Measurements from ENCODE around the gene BTBD2. TPM values are rescaled to one million over a fixed set of nuclear protein-coding genes. Genes with fewer than 3 reads are reported as not detected.

Gene BTBD2
- total and polyA plus RNA-seq, 4 donors, result 7.4 to 25.1 (median 20.2) TPM

DNA sequence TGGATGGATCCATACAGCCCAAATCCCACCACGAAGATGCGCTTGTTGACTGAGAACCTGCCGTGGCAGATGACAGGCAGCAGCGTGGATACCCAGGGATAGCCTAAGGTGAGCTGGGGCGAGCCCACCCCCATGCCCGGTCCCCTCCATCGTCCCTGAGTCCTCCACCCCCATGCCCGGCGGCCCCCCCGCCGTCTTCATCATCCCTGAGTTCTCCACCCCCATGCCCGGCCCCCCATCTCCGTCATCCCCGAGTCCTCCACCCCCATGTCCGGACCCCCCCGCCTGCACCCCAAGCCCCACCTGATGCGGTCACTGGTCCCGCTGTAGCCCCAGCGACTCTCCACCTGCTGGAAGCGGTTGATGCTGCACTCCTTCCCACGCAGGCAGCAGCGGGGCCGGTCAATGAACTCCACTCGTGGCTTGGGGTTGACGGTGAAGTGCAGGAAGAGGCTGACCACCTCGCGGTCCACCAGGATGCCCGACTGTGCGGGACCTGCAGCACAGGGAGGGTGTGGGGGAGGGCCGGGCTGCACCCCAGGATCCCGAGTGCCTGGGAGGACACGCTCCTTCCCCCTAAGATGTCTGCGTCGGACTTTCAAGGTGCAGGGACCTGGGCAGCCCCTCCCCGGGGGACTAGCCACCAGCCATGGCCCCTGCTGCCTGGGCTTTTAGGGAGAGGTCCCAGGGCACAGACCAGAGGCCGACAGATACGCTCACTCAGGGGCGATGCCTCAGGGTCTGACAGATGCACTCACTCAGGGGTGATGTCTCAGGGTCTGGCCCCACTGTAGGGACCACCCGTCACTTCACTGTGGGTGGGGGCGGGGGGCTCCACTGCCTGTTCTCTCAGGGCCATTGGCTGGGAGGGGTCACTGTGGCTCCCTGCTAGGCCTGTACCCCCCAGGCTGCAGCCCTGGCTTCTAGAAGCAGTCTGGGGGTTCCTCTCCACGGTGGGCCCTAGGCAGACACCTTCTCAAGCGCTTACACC, 28.0 kb downstream of the BTBD2 start:
- peaks cover 19 to 52% (median 23%) of the 10 kb centered on the region in 4 donors for H3K36me3 ChIP-seq (ENCODE audit: control insufficient read depth in 4 of 4, insufficient read depth in 3 of 4, low read depth in 1 of 4, low read length in 3 of 4)
- TF ChIP-seq NR2F2 (IDR thresholded peaks at IDR 0.05) (no peak), GABPA (IDR thresholded peaks at IDR 0.05 in 1 of 2, conservative IDR thresholded peaks at IDR 0.05 in 1 of 2) (no peak), EGR1 (IDR thresholded peaks at IDR 0.05; ENCODE audit: low read depth in 2 of 2) (no peak), HNF4G (IDR thresholded peaks at IDR 0.05) (no peak), SP1 (IDR thresholded peaks at IDR 0.05) (no peak), FOXA1 (IDR thresholded peaks at IDR 0.05) (no peak), JUND (IDR thresholded peaks at IDR 0.05) (no peak)
- TF ChIP-seq, protein P1, sequence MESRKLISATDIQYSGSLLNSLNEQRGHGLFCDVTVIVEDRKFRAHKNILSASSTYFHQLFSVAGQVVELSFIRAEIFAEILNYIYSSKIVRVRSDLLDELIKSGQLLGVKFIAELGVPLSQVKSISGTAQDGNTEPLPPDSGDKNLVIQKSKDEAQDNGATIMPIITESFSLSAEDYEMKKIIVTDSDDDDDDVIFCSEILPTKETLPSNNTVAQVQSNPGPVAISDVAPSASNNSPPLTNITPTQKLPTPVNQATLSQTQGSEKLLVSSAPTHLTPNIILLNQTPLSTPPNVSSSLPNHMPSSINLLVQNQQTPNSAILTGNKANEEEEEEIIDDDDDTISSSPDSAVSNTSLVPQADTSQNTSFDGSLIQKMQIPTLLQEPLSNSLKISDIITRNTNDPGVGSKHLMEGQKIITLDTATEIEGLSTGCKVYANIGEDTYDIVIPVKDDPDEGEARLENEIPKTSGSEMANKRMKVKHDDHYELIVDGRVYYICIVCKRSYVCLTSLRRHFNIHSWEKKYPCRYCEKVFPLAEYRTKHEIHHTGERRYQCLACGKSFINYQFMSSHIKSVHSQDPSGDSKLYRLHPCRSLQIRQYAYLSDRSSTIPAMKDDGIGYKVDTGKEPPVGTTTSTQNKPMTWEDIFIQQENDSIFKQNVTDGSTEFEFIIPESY (IDR thresholded peaks at IDR 0.05), result no peak
- DNase-seq (ENCODE audit: low spot score), result no peak

DNA sequence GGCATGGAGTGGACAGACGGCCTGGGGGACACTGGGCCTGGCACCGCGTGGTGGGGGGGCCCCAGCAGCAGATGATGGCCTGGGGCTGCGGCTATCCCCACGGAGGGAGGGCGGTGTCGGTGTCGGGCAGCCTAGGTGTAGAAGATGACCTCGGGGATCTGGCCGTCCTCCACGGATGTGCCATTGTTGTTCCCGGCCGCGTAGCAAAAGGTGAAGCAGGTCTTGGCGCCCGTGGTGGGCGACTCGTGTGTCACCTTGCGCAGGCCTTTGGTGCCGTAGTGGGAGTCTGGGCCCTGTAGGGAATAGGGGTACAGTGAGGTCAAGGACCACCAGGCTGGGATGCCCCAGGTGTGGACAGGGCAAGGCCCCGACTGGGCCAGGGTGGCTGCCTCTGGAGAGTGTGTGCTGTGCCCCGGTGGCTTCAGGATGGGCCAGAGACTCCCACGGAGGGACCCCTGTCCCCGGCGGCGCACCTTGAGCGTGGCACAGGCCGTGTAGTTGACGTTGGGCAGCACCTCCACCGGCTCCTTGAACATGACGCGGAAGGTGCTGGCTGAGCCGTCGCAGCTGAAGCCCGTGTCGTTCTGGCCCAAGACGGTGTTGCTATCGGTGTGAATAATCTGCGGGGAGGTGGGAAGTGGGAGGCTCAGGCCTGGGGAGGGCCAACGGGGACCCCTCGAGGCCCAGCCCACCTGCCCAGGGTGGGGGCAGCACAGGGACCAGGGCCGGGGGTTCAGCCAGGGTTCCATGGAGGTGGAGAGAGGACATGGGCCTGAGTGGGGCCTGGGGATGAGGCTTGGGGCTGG, 29.0 kb downstream of the BTBD2 start:
- DNase-seq (ENCODE audit: low spot score), result no peak
- 95% methylated on average over 42 of the region's 42 CpGs for WGBS

More for the DNA sequence above, 28.0 kb downstream of the BTBD2 start:
- Histone ChIP-seq H3K9me3 (ENCODE audit: control insufficient read depth in 4 of 4, low read length in 3 of 4) (no peaks in the 10 kb centered on the region), H3K27ac (ENCODE audit: low read depth in 1 of 2, low read length in 2 of 2) (no peak overlapping the region), H3K4me3 (ENCODE audit: low read depth in 1 of 3, low read length in 3 of 3) (no peak overlapping the region), H3K9ac (ENCODE audit: low read depth in 1 of 2, low read length in 2 of 2) (no peak overlapping the region), H3K4me1 (ENCODE audit: control insufficient read depth in 4 of 4, insufficient read depth in 4 of 4, low read length in 3 of 4) (no peaks in the 10 kb centered on the region), H3K27me3 (ENCODE audit: control insufficient read depth in 4 of 4, insufficient read depth in 4 of 4, low read length in 3 of 4) (no peaks in the 10 kb centered on the region)
- WGBS, result 90% methylated on average over 42 of the region's 42 CpGs

More for the DNA sequence above, 29.0 kb downstream of the BTBD2 start:
- no peak for TF ChIP-seq HNF4A (conservative IDR thresholded peaks at IDR 0.05)
- no peak for TF ChIP-seq FOXA1 (IDR thresholded peaks at IDR 0.05)
- no peak for TF ChIP-seq GABPA (IDR thresholded peaks at IDR 0.05 in 1 of 2, conservative IDR thresholded peaks at IDR 0.05 in 1 of 2)
- no peak for TF ChIP-seq HNF4G (IDR thresholded peaks at IDR 0.05)
- no peak for TF ChIP-seq SP1 (IDR thresholded peaks at IDR 0.05)
- no peak for TF ChIP-seq CTCF (IDR thresholded peaks at IDR 0.05; ENCODE audit: low read depth, low read length, missing input control)
- TF ChIP-seq, protein P2, sequence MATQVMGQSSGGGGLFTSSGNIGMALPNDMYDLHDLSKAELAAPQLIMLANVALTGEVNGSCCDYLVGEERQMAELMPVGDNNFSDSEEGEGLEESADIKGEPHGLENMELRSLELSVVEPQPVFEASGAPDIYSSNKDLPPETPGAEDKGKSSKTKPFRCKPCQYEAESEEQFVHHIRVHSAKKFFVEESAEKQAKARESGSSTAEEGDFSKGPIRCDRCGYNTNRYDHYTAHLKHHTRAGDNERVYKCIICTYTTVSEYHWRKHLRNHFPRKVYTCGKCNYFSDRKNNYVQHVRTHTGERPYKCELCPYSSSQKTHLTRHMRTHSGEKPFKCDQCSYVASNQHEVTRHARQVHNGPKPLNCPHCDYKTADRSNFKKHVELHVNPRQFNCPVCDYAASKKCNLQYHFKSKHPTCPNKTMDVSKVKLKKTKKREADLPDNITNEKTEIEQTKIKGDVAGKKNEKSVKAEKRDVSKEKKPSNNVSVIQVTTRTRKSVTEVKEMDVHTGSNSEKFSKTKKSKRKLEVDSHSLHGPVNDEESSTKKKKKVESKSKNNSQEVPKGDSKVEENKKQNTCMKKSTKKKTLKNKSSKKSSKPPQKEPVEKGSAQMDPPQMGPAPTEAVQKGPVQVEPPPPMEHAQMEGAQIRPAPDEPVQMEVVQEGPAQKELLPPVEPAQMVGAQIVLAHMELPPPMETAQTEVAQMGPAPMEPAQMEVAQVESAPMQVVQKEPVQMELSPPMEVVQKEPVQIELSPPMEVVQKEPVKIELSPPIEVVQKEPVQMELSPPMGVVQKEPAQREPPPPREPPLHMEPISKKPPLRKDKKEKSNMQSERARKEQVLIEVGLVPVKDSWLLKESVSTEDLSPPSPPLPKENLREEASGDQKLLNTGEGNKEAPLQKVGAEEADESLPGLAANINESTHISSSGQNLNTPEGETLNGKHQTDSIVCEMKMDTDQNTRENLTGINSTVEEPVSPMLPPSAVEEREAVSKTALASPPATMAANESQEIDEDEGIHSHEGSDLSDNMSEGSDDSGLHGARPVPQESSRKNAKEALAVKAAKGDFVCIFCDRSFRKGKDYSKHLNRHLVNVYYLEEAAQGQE (IDR thresholded peaks at IDR 0.05), result no peak
- TF ChIP-seq YY1 (IDR thresholded peaks at IDR 0.05), result no peak
- TF ChIP-seq, protein P3, sequence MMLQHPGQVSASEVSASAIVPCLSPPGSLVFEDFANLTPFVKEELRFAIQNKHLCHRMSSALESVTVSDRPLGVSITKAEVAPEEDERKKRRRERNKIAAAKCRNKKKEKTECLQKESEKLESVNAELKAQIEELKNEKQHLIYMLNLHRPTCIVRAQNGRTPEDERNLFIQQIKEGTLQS (IDR thresholded peaks at IDR 0.05), result no peak
- no peak for TF ChIP-seq RXRA (IDR thresholded peaks at IDR 0.05)
- no peak for TF ChIP-seq NR2F2 (IDR thresholded peaks at IDR 0.05)
- TF ChIP-seq, protein P1 (IDR thresholded peaks at IDR 0.05), result no peak
- no peak for TF ChIP-seq FOXA2 (IDR thresholded peaks at IDR 0.05)
- TF ChIP-seq RAD21 (IDR thresholded peaks at IDR 0.05), result no peak
- TF ChIP-seq TAF1 (conservative IDR thresholded peaks at IDR 0.05), result no peak
- Histone ChIP-seq H3K36me3 (ENCODE audit: control insufficient read depth in 4 of 4, insufficient read depth in 3 of 4, low read depth in 1 of 4, low read length in 3 of 4) (peaks cover 22 to 57% (median 24%) of the 10 kb centered on the region in 4 donors), H3K4me3 (ENCODE audit: low read depth in 1 of 3, low read length in 3 of 3) (no peak overlapping the region), H3K27me3 (ENCODE audit: control insufficient read depth in 4 of 4, insufficient read depth in 4 of 4, low read length in 3 of 4) (no peaks in the 10 kb centered on the region), H3K27ac (ENCODE audit: low read depth in 1 of 2, low read length in 2 of 2) (no peak overlapping the region), H3K4me1 (ENCODE audit: control insufficient read depth in 4 of 4, insufficient read depth in 4 of 4, low read length in 3 of 4) (no peaks in the 10 kb centered on the region), H3K9ac (ENCODE audit: low read depth in 1 of 2, low read length in 2 of 2) (no peak overlapping the region), H3K9me3 (ENCODE audit: control insufficient read depth in 4 of 4, low read length in 3 of 4) (no peaks in the 10 kb centered on the region)

All from liver (tissue), 9 donors.